HK-2 (cell line): ENCODE data around the gene CCDC137.

Experiments used
- DNase-seq: peaks from one replicate; pipeline ENCODE4 v3.0.0-alpha.2; 2018; ENCODE audit not compliant: unreplicated experiment

The CCDC137 gene

DNA sequence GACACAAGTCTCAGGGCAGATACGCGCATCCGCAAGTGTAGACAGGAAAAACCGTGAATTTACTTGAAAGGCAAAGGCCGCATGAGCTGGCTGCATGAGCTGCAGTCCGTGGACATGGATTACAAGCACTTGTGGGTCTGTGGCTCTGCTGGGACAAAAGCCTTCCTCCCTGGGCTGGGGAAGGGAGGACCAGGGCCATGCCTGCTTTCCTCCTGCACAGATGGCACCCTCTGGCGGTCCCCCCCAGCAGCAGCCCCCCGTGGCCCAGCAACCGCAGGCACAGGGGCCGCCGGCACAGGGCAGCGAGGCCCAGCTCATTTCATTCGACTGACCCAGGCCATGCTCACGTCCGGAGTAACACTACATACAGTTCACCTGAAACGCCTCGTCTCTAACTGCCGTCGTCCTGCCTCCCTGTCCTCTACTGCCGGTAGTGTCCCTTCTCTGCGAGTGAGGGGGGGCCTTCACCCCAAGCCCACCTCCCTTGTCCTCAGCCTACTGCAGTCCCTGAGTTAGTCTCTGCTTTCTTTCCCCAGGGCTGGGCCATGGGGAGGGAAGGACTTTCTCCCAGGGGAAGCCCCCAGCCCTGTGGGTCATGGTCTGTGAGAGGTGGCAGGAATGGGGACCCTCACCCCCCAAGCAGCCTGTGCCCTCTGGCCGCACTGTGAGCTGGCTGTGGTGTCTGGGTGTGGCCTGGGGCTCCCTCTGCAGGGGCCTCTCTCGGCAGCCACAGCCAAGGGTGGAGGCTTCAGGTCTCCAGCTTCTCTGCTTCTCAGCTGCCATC is 34.9 kb downstream of the CCDC137 start:
- DNase-seq: peak; percentile 42

DNA sequence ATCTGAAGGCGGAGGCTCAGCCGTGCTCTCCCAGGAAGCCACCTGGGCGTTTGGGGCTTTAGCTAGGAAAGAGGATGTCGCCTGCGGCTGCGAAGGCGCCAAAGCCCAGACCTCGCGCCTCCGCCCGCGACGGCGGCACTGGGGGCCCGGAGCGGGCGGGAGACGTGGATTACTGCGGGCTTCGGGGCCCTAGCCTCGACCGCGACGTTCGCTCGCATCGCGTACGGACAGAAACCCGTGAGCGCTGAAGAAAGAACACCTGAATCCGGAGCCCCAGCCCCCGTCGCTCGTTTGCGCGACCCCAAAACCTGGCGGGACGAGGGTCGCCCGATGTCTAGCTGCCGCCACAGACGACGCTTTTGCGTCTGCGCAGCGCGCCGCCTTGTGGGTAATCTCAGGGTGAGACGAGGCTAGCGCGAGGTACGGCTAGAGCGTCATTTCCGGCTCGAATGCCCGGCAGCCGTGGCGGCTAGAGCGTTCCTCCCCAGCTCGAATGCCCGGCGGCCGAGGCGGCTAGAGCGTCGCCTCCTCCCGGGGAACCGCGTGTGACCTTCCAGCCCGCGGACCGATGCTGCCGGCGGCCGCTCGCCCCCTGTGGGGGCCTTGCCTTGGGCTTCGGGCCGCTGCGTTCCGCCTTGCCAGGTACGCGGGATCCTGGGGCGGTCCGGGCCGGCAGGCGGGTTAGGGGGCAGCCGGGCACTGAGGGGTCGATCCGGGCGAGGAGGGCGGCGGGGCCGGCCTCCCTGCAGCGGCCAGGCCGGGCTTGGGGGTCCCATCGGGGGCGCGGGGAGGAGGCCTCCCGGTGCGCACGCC is 36.6 kb downstream of the CCDC137 start, which contains the start of gene MRPL12:
MRPL12 (plus strand) TSS at position 434 of the 813 bp plus-strand sequence; CDS start at position 569, 135 bp downstream.
- DNase-seq: peak; percentile 92

DNA sequence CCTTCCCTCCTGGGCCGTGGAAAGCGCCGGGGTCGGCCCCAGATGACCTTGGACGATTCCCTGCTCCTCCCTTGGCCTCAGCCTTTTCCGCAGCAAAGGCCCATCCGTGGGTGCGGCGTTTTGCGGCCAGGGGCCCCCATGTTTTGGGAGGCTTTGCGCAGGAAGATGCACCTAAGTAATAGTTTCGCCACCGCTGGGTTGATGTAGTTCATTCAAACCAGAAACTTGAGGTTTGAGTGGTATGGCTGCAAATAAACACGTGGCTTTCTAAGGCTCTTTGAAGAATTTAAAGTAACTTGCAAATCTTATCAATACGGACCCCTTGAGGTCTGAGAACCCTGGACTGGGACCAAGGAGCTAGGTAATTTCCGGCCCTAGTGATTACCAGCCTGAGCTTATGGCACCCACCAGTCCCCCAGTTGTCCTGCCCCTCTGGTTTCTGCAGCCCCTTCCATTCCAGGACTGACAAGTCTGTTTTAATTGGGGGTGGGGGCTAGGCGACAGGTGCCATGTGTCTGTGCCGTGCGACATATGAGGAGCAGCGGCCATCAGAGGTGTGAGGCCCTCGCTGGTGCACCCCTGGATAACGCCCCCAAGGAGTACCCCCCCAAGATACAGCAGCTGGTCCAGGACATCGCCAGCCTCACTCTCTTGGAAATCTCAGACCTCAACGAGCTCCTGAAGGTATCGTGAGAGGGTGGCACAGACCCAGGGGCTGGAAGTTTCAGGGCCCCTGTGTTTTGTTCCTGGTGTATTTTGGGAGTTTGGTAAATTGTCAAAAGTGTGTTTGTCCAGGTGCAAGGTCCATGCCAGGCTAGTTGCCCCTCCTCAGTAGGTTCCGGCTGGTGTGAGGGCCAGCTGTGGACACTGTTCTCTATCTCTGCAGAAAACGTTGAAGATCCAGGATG is 37.5 kb downstream of the CCDC137 start:
- DNase-seq: no peak

DNA sequence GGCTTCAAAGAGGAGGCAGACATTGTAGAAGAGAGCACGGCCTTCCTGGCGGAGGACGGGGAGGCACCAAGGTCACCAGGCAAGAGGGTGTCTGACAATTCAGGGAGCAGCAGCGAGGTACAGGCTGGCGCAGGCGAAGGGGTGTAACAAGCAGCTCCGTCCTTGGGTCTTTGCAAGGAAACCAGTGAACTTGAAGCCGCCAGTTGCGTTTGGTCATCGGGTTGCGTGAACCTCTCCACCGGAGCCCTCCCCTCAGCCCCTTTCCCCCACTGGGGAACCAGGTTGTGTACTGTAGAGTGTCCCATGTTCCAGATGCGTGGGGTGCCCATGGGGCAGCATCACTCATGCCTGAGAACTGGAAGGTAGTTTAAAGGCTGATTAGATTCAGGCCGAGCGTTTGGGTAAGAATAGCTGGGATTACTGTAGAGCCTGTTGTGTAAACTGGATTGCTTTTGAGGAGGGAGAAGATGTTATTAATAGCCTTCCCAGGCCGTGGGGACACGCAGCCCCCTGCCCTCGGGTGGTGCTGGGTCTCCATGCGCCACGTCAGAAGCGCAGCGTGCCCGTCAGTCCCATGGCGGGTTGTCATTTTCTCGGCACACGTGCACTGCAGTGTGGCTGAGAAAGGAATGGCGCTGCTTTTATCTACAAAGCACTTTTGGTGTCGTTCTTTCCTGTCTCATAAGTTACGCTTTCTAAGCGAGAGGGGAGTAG is 39.1 kb downstream of the CCDC137 start:
- no peak for DNase-seq

DNA sequence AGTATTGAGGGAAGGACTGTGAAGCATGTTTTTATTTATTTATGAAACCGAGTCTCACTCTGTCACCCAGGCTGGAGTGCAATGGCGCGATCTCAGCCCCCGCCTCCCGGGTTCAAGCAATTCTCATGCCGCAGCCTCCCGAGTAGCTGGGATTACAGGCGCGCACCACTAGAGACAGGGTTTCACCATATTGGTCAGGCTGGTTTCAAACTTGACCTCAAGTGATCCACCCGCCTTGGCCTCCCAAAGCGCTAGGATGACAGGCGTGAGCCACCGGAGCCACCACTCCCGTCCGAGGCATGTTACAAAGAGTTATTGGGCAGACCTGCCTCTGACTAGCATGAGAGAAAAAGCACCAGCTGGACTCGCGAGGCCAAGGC is 39.7 kb downstream of the CCDC137 start:
- no peak for DNase-seq

DNA sequence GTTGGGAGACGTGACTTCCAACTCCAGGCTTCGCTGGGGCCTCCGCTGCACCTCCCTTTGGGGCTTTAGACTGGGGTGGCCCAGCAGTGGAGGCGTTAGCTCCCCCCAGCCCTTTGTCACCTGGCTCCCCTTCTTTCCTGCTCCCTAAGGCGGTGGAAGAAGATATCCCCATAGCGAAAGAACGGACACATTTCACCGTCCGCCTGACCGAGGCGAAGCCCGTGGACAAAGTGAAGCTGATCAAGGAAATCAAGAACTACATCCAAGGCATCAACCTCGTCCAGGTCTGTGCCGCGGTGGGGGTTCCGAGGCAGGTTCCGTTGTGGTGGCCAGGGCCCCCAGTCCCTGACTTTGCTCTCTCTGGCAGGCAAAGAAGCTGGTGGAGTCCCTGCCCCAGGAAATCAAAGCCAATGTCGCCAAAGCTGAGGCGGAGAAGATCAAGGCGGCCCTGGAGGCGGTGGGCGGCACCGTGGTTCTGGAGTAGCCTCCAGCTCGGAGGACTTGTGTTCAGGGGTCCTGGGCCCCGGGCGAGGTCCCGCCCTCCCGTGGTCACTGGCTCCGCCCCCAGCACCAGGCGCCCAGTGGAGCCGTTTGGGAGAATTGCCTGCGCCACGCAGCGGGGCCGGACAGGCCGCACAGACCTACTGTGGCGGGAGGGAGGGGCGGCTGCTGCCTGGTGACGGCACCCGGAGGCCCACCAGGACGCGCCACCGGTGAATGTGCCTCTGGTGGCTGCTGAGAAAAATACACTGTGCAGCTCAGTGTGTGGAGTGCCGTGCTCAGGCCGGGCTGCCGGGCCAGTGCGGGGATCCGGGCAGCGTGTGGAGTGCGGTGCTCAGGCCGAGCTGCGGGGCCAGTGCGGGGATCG is 40.5 kb downstream of the CCDC137 start:
- no peak for DNase-seq

DNA sequence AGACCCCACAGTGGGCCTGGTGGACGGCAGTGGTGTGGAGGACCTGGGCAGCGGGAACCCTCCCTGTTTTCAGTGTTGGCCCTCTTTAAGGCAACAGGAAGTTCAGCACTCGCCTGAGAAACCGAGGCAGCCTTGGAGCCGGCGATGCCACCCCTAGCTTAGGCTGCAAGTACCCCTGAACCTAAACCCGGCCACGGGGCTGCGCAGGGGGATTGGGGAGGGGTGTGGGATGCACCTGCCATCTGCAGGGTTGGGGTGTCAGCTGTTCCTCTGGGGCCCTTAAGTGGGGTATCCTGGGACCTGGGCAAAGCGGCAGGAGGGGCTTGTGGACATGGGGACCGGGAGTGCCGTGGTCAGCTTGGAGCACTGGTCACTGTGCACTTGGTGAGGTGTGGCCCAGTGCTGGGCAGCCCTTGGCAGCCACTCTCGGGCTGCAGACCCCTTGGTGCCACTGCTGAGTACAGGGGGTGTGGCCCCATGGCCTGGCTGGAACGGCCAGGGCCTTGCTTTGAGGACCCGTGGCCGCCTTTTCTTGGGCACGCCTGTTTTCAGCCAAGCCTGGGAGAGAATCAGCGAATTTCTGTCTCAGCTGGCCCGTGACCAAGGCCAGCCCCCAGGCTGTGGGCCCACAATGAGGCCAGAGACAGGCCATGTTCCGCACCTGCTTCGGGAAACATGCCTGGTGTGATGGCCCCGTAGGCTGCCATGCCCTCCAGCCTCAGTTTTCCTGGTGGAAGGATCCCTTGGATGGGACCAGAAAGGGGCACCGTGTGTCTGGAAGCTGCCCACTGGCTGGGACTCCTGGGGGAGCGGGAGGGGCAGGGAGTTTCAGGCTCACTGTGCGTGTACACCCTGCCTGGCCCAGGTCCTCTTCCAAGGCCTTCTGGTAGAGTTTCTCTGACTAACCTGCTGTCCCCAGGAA is 41.4 kb downstream of the CCDC137 start:
- no peak for DNase-seq

DNA sequence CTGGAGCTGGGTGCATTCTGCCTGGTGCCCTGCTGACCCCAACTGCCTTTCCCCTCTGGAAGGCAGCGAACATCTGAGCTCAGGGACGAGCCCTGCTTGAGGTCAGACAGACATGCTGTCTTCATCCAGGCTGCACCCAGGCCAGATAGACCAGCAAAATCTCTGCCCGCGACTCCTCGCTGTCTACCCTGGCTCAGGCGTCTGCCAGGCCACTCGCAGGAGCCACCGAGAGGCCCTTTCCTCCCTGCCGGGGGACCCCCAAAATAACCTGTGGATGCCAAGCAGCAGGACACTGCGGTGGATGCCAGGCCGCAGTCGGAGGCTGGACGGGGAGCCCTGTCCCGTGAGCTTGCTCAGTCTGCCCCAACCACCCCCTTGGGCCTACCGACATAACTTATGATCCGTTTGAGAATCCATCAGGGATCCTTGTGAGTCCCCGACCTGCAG is 42.2 kb downstream of the CCDC137 start:
- DNase-seq: no peak

DNA sequence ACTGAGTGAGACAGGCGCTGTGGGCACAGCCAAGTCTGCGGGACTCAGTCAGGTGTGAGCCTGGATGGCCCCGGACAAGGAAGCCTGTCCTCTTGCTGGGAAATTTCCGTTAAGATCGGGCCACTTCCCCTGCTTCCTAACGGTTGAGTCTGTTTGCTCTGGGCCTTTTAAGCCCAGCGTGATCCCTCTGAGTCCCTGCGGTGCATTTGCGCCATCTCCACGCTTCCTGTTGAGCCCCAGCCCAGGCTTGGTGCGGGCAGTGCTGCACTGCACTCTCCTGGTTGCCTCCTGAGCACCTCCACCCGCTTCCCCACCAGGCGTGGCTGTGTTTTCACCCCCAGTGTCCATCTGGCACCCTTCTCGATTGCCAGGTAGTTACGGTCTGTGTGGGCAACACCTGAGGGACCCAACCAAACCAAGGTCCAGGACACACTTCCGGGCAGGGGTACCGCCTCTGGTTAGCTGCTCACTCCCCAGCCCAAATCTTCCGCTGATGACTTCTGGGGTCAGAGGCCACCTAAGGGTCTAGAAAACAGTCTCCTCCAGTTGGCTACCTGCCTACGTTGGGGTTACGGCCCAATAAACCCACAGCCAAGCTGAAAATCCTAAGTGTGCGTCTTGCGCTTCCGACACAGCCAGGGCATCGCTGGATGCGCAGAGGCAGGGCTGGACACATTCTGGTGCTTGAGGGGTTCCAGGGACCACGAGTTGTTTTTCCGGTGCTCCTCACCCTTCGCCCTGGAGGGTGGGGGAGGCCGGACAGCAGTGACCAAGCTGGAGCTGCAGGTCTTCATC is 44.2 kb downstream of the CCDC137 start:
- no peak for DNase-seq

DNA sequence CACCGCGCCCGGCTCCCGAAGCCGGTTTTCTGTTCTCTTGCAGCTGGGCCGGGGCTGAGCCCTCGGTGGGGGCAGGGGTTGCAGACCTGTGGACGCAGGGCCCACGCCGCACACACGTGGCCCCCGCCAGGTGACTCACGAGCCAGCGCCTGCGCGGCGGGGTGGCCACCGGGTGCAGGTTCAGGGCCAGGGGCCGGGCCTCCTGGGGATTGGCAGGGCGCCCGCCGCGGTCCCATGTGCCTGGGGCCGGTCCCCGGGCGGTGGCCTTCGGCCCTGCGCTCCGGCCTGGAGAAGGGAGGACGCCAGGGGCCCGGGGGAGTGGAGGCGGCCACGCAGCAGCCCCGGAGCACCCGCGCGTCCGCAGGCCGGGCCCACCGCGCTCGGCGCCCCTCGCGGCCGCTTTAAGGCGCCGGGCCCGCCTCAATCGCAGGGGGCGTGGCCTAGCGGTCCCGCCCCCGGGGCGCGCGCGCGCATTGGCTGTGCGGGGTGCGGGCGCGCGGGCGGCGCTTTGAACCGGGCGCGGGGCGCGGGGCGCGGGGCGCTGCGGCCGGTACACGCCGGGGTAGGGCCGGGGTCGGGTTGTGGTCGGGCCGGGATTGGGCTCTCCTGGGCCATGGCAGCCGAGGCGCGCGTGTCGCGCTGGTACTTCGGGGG is 45.4 kb downstream of the CCDC137 start, which contains the start of gene SLC25A10:
SLC25A10 (plus strand) TSS at position 471 of the 654 bp plus-strand sequence; CDS start at position 614, 143 bp downstream.
- peak; percentile 95 for DNase-seq

DNA sequence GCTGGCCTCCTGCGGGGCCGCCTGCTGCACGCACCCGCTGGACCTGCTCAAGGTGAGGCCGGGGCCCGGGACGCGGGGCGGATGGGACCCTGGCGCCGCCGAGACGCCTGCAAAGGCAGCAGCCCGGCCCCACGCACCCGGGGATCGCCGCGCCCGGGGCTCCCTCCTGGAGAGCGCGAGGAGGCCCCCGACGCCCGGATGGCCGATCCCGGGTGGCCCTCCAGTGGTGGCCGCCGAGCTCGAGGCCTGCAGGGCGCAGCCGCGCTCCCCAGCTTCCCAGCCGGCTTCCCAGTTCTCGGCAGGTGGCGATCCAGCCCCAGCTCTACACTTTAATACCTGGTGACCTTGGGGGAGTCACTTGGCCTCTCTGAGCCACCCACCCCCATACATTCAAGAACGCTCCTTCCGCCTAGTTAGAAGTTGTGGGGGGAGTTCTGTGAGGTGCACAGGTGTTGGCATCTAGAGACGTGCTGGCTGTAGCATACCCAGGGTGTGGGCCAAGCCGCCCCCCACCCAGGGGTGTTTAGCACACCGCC is 46.0 kb downstream of the CCDC137 start:
- peak; percentile 61 for DNase-seq

DNA sequence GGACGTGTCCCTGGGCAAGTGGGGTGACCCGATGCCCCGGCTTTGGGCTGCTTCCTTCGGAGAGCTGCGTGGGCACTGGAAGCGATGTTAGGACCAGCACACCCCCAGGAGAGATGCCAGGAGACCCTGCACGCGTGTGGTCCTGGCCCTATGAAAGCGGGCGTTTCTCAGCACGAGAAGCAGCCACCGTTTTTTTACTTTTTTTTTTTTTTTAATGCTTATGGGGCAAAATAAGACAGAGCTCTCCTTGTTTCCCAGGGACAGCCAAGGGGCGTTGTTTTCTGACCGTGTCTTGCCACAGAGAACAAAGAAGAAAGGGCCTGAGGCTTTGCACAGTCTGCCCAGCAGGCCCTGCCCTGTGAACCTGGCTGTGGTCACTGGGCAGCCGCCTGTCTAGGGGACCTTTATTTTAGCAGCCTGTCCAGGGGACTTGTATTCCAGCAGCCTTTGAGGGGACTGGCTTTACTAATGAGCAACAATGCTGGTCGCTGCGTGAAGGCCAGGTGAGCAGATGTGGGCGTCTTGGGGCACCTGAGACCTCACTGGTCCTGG is 46.5 kb downstream of the CCDC137 start:
- DNase-seq: no peak

DNA sequence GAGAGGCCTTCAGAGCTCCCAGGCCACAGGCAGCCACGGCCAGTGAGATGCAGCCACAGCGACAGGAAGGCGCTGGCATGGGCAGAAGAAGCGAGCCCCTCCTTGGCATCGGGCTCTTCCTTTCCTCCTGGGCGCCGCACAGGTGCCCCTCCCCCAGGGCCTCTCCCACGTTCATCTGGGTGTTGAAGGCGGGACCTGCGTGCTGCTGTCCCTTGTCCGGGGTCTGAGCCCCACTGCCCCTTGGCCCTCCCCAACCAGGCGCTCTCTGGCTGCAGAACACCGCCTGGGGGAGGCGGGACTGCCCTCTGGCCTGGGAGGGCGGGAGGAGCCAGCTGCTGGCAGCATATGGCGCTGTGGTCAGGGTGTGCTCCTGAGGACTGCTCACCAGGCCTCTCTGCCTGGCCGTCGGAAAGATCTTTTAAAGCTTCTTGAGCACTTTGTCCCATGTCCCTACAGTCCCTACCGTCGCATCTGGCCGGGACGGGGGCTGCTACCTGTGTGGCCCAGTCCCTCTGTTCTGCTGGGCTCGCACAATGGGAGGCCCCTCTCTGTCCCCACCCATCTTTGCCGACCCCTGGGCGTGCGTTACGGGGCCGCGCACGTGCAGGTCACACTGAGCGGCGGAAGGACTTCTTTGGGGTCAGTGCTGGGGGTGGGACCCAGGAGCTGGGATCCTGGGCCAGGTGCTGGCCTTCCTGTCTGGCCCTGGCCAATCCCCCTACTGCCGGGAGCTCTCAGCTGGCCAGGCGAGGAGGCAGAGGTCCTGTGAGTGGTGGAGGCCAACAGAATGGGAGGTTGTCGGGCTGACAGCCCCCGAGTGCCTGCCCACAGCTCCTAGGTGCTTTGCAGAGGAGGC is 47.2 kb downstream of the CCDC137 start:
- peak; percentile 45 for DNase-seq

DNA sequence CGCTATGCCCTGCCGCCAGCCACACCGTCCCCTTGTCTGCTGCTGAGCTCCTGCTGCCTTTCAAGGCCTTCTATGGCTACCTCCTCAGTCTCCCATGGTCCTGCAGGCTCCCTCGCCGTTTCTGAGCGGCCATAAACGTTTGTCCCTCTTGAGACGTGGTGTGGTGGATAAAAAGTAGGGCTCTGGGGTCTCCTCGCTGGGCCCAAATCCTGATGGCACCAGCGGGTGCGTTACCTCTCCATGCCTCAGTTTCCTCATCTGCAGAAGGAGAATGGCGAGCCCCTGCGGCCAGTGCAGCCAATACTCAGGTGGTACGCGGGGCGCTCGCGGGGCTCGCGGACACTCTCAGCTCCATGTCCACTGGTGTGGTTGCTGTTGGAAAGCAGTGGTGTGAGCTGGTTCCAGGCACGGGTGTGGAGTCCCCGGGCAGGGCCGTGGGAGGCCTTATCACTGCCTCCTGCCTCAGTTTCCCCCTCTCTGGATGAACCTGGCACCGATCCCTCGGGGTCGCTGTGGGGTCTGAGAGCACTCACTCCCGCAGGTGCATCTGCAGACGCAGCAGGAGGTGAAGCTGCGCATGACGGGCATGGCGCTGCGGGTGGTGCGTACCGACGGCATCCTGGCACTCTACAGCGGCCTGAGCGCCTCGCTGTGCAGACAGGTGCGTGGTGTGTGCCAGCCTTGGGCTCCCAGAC is 48.0 kb downstream of the CCDC137 start:
- DNase-seq: no peak

DNA sequence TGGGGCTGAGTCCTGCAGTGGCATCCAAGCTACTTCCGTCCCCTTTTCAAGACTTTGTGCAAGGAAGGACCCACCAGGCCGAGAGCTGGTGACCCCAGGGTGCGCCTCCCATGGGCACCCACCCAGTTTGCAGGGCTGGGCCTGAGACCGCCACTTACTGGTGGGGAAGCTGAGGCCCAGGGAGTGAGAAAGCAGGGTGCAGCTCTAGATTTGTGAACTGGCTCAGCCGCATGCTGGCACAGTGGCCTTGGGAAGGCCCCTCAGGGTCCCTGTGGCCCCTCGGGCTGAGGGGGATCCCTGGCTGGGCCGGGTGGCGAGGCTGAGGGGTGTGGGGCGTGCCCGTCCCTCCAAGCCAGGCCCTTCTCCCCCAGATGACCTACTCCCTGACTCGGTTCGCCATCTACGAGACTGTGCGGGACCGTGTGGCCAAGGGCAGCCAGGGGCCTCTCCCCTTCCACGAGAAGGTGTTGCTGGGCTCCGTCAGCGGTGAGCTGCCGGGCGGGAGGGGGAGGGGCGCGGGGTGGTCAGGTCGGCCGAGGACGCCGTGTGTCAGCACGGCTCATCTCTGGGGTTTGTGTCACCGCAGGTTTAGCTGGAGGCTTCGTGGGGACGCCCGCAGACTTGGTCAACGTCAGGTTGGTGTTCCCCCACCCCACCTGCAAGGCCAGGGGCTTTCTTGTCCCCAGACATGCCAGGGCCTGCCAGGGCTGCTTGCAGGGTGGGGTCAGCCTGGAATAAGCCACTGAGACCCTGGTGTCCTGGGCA is 48.8 kb downstream of the CCDC137 start:
- DNase-seq: no peak
